ENCODE measurements around the gene CPT2. TPM values are rescaled to one million over a fixed set of nuclear protein-coding genes. Genes with fewer than 3 reads are reported as not detected.

Gene CPT2
- total RNA-seq, result 10 to 100 TPM; 12.1 to 21.2 (median 14.3) TPM
- polyA plus RNA-seq, result 19.3 TPM
- long read RNA-seq, donor 1, transcript CPT2-201 (5 exons, 3,094 nt), result major isoform, 37 of 49 reads
- long read RNA-seq, donor 1, transcript CPT2-207 (5 exons, 2,643 nt), result minor isoform, 5 of 49 reads
- long read RNA-seq, donor 1, partial matches to known transcripts, result 5 of 49 reads
- long read RNA-seq, donor 1, other reads (novel, unspliced or antisense), result 0 of 49 reads
- long read RNA-seq, donor 2, transcript CPT2-201 (5 exons, 3,094 nt), result major isoform, 15 of 18 reads
- long read RNA-seq, donor 2, partial matches to known transcripts, result 1 of 18 reads
- long read RNA-seq, donor 2, other reads (novel, unspliced or antisense), result 0 of 18 reads
- long read RNA-seq, donor 3, transcript CPT2-207 (5 exons, 2,643 nt), result minor isoform, 6 of 106 reads
- long read RNA-seq, donor 3, transcript CPT2-201 (5 exons, 3,094 nt), result major isoform, 84 of 106 reads
- long read RNA-seq, donor 3, partial matches to known transcripts, result 8 of 106 reads
- long read RNA-seq, donor 3, other reads (novel, unspliced or antisense), result 3 of 106 reads
- long read RNA-seq, donor 4, transcript CPT2-201 (5 exons, 3,094 nt), result major isoform, 31 of 39 reads
- long read RNA-seq, donor 4, partial matches to known transcripts, result 4 of 39 reads
- long read RNA-seq, donor 4, other reads (novel, unspliced or antisense), result 1 of 39 reads

GRCh38 chr1:53196485-53197290, at the start of gene CPT2:
CPT2 (plus strand) TSS chr1:53196824; CDS start chr1:53196944, 120 bp downstream.
- peaks cover 5% of the 10 kb centered on the region for H3K4me1 ChIP-seq (ENCODE audit: control insufficient read depth, insufficient read depth, low read length)
- peak; percentile 97 to 99 (median 98) for DNase-seq
- intact Hi-C loops (cut with DNase I), result no loop called here
- peak within 1 kb of the TSS; percentile 98 for H3K27ac ChIP-seq (ENCODE audit: low read length)
- peak; percentile 99 for ATAC-seq
- H3K4me3 ChIP-seq (ENCODE audit: low read length), result peak within 1 kb of the TSS; percentile 92
- no peaks in the 10 kb centered on the region for H3K9me3 ChIP-seq (ENCODE audit: control insufficient read depth, low read length)
- no peaks in the 10 kb centered on the region for H3K27me3 ChIP-seq (ENCODE audit: control insufficient read depth, insufficient read depth)
- WGBS, result under 1% methylated on average over 57 of the region's 57 CpGs

DNA sequence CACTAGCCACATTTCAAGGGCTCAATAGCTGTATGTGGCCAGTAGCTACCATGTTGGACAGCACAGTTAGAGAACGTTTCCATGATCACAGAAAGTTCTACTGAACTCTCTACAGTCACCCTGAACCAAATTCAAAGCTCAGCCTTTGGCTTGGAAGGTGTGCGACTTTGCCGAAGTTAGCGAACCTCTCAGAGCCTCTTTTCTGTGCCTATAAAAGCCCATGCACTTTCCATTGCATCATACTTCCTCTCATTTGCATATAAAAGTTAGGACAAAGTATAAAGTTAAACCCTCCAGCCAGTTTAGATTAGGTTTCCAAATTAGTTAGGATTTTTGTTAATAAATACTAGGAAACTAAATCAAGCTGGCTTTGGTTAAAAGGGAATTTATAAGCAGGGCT, 49.5 kb upstream of the CPT2 start:
- no peaks in the 10 kb centered on the region for H3K9me3 ChIP-seq (ENCODE audit: control insufficient read depth, low read length)
- H3K4me1 ChIP-seq (ENCODE audit: control insufficient read depth, insufficient read depth, low read length), result peaks cover 4% of the 10 kb centered on the region
- ATAC-seq (no peak), DNase-seq (no peak)
- no peaks in the 10 kb centered on the region for H3K27me3 ChIP-seq (ENCODE audit: control insufficient read depth, insufficient read depth)
- H3K4me3 ChIP-seq (ENCODE audit: low read length), result no peak overlapping the region
- intact Hi-C loops (cut with DNase I), result no loop called here
- H3K27ac ChIP-seq (ENCODE audit: low read length), result no peak overlapping the region
- 69% methylated on average over 4 of the region's 4 CpGs for WGBS

GRCh38 chr1:53148123-53148522, 48.5 kb upstream of the CPT2 start:
- no peak overlapping the region for H3K27ac ChIP-seq (ENCODE audit: low read length)
- H3K4me1 ChIP-seq (ENCODE audit: control insufficient read depth, insufficient read depth, low read length), result peaks cover 4% of the 10 kb centered on the region
- 75% methylated on average over 3 of the region's 3 CpGs for WGBS
- ATAC-seq, result no peak
- no peak for DNase-seq
- intact Hi-C loops (cut with DNase I), result no loop called here
- no peaks in the 10 kb centered on the region for H3K9me3 ChIP-seq (ENCODE audit: control insufficient read depth, low read length)
- no peaks in the 10 kb centered on the region for H3K27me3 ChIP-seq (ENCODE audit: control insufficient read depth, insufficient read depth)
- no peak overlapping the region for H3K4me3 ChIP-seq (ENCODE audit: low read length)

DNA sequence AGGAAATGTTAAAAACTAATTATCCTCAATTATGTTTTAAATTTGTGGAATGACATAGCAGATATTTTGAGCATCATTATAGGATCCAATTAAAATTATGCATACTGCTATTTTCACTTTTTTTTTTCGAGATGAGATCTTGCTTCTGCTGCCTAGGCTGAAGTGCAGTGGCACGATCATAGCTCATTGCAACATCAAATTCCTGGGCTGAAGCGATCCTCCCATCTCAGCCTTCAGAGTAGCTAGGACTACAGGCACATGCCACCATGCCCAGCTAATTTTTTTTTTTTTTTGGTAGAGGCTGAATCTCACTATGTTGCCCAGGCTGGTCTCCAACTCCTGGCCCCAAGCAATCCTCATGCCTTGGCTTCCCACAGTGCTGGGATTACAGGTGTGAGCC, 42.9 kb upstream of the CPT2 start:
- Histone ChIP-seq H3K9me3 (ENCODE audit: control insufficient read depth, low read length) (no peaks in the 10 kb centered on the region), H3K4me1 (ENCODE audit: control insufficient read depth, insufficient read depth, low read length) (no peaks in the 10 kb centered on the region), H3K27me3 (ENCODE audit: control insufficient read depth, insufficient read depth) (no peaks in the 10 kb centered on the region), H3K27ac (ENCODE audit: low read length) (no peak overlapping the region), H3K4me3 (ENCODE audit: low read length) (no peak overlapping the region)
- DNase-seq (no peak), ATAC-seq (no peak)
- intact Hi-C loops (cut with DNase I), result no loop called here
- 92% methylated on average over 3 of the region's 3 CpGs for WGBS

DNA sequence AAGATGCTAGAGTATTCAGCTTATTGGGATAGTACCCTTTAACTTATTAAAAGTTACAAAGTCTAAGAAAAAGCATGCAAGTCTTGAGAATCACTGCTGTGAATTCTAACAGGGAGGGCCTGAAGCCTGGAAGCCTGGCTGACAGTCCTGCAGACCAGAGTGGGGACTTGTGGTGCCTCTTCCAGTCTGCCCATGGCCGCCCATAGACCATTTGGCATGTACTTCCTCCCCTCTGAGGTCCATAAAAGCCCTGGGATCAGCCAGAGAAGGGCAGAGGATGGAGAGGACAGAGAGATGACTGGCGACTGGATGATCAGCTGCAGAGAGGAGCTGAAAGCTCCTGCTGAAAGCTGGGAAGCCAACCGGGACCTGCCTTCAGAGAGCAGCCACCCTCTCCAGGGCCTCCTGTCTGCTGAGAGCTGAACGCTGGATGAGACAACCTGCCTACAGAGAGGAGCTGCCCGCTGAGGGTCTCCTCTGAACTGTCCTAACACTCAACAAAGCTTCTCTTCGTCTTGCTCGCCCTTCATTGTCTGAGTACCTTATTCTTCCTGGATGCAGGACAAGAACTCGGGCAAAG, 41.7 kb upstream of the CPT2 start:
- H3K27me3 ChIP-seq (ENCODE audit: control insufficient read depth, insufficient read depth), result no peaks in the 10 kb centered on the region
- DNase-seq (no peak), ATAC-seq (no peak)
- H3K4me3 ChIP-seq (ENCODE audit: low read length), result no peak overlapping the region
- WGBS, result 88% methylated on average over 8 of the region's 8 CpGs
- intact Hi-C loops (cut with DNase I), result no loop called here
- H3K27ac ChIP-seq (ENCODE audit: low read length), result no peak overlapping the region
- H3K9me3 ChIP-seq (ENCODE audit: control insufficient read depth, low read length), result no peaks in the 10 kb centered on the region
- H3K4me1 ChIP-seq (ENCODE audit: control insufficient read depth, insufficient read depth, low read length), result no peaks in the 10 kb centered on the region

DNA sequence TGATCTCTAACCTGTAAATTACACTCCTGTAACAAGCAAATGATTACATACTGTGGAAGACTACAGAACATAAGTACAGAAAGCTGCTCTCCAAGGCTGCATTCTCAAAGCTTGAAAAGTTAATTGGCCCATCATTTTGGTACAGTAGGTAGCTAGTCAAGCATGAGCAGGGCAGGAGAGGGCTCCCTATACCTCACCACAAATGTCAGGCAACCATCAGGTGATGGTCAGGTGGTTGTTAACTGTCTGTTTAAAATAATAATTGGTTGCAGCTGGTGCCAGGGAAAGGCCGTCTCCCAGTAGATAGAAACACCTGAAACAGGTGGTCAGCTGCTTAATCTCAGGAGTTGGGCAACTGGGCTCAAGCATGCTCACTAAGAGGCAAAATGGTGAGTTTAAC, 41.1 kb upstream of the CPT2 start:
- 96% methylated on average over 1 of the region's 1 CpG for WGBS
- no peaks in the 10 kb centered on the region for H3K4me1 ChIP-seq (ENCODE audit: control insufficient read depth, insufficient read depth, low read length)
- DNase-seq (no peak), ATAC-seq (no peak)
- intact Hi-C loops (cut with DNase I), result no loop called here
- H3K4me3 ChIP-seq (ENCODE audit: low read length), result no peak overlapping the region
- no peaks in the 10 kb centered on the region for H3K9me3 ChIP-seq (ENCODE audit: control insufficient read depth, low read length)
- H3K27ac ChIP-seq (ENCODE audit: low read length), result no peak overlapping the region
- H3K27me3 ChIP-seq (ENCODE audit: control insufficient read depth, insufficient read depth), result no peaks in the 10 kb centered on the region

DNA sequence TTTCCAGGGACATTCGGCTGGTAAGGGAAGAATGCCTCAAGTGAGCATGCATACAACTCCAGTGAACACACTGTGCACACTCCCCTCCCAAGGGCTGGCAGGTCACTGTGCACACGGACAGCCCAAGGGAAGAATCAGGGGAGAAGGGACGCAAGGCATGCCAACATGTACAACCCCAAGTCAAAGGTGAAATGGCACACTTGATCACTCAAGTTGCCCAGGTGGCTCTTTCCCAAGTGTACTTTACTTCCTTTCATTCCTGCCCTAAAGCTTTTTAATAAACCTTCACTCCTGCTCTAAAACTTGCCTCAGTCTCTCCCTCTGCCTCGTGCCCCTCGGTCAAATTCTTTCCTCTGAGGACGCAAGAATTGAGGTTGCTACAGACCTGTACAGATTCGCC, 40.7 kb upstream of the CPT2 start:
- whole genome bisulfite sequencing, result 92% methylated on average over 7 of the region's 7 CpGs
- intact Hi-C loops (cut with DNase I), result no loop called here

GRCh38 chr1:53156783-53157182, 39.8 kb upstream of the CPT2 start:
- Histone ChIP-seq H3K27ac (ENCODE audit: low read length) (no peak overlapping the region), H3K27me3 (ENCODE audit: control insufficient read depth, insufficient read depth) (no peaks in the 10 kb centered on the region), H3K4me3 (ENCODE audit: low read length) (no peak overlapping the region), H3K4me1 (ENCODE audit: control insufficient read depth, insufficient read depth, low read length) (no peaks in the 10 kb centered on the region), H3K9me3 (ENCODE audit: control insufficient read depth, low read length) (no peaks in the 10 kb centered on the region)
- WGBS, result 73% methylated on average over 3 of the region's 3 CpGs
- no peak for ATAC-seq
- no peak for DNase-seq
- intact Hi-C loops (cut with DNase I), result no loop called here

More for the DNA sequence above, 40.7 kb upstream of the CPT2 start:
- DNase-seq (no peak), ATAC-seq (no peak)
- Histone ChIP-seq H3K4me1 (ENCODE audit: control insufficient read depth, insufficient read depth, low read length) (no peaks in the 10 kb centered on the region), H3K27ac (ENCODE audit: low read length) (no peak overlapping the region), H3K4me3 (ENCODE audit: low read length) (no peak overlapping the region), H3K27me3 (ENCODE audit: control insufficient read depth, insufficient read depth) (no peaks in the 10 kb centered on the region), H3K9me3 (ENCODE audit: control insufficient read depth, low read length) (no peaks in the 10 kb centered on the region)

DNA sequence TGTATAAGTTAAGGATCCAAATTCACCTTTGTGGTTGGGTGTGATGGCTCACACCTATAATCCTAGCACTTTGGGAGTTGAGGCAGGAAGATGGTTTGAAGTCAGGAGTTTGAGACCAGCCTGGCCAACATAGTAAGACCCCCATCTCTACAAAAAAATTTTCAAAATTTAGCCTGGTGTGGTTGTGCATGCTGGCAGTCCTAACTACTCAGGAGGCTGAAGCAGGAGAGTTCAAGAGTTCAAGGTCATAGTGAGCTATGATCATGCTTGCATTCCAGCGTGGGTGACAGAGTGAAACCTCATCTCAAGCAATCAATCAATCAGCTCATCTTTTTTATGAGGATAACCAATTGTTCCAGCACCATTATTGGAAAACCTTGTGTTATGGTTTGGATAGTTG, 37.7 kb upstream of the CPT2 start:
- WGBS, result 82% methylated on average over 1 of the region's 1 CpG

GRCh38 chr1:53160924-53161378, 35.7 kb upstream of the CPT2 start:
- 50% methylated on average over 2 of the region's 2 CpGs for WGBS
- Histone ChIP-seq H3K4me3 (ENCODE audit: low read length) (no peak overlapping the region), H3K9me3 (ENCODE audit: control insufficient read depth, low read length) (no peaks in the 10 kb centered on the region), H3K4me1 (ENCODE audit: control insufficient read depth, insufficient read depth, low read length) (no peaks in the 10 kb centered on the region), H3K27ac (ENCODE audit: low read length) (no peak overlapping the region), H3K27me3 (ENCODE audit: control insufficient read depth, insufficient read depth) (no peaks in the 10 kb centered on the region)
- intact Hi-C loops (cut with DNase I), result no loop called here
- DNase-seq (no peak), ATAC-seq (no peak)

More for the DNA sequence above, 37.7 kb upstream of the CPT2 start:
- Histone ChIP-seq H3K4me3 (ENCODE audit: low read length) (no peak overlapping the region), H3K27me3 (ENCODE audit: control insufficient read depth, insufficient read depth) (no peaks in the 10 kb centered on the region), H3K27ac (ENCODE audit: low read length) (no peak overlapping the region), H3K4me1 (ENCODE audit: control insufficient read depth, insufficient read depth, low read length) (no peaks in the 10 kb centered on the region), H3K9me3 (ENCODE audit: control insufficient read depth, low read length) (no peaks in the 10 kb centered on the region)
- ATAC-seq (no peak), DNase-seq (no peak)
- intact Hi-C loops (cut with DNase I), result no loop called here

All from right cardiac atrium (tissue), 5 donors.